ENCODE results near the gene TMEM130.

Gene TMEM130

DNA sequence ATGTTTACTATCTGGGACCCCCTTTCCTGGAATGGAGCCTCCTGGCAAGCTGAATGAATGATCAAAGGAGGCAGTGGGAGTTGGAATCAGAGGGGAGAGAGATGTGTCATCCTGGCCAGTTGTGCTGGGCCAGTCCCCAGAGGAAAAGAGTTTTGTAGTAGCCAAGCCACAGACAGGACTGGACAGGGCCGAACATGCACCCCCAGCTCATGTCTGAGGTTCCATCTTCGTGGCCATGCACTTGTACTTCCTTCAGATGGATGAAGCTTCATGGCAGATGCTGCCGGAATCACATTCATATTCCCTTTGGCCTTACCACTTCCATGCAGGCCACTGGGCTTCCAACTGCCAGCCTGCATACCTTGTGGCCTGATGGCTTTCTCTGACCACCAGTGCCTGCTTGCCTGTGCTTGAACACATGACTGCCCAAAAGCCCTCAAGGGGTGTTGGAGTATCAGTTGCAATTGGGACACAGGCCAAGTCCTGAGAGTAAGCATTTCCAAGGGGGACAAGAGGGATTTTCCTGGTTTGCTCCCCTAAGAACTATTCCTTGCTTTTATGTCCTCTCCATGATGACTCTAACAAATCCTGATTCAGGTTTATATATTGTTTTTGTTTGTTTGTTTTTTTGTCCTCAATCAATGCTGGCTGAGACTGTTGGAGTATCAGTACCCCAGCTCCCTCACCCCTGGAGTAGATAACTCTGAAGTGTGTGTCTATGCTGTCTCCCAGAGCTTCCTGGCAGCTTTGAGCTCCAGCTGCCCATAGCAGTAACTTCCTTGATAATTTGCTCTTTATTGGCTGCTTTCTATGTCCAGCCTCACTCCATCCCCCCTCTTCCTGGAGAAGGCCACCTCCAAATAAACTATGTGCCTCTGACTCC is 63.6 kb downstream of the TMEM130 start:
- DNase-seq: no peak

DNA sequence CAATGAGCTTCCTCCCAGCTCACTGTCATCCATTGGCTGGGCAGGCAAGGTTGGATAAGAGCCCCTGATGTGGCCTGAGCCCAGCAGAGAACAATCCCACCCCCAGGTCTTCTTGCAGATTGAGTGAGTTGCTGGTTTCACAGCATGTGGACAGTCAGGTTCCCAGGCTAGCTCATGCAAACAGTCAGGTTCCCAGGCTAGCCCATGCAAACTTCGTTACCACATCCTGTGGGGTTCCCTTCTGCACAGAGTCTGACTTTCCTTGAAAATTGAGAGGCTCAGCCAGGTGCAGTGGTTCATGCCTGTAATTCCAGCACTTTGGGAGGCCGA is 67.1 kb downstream of the TMEM130 start:
- DNase-seq: no peak

- no peak for DNase-seq
Measured at GRCh38 chr7:98802088-98802780, 67.6 kb downstream of the TMEM130 start.

GRCh38 chr7:98800996-98801395 is 68.8 kb downstream of the TMEM130 start:
- DNase-seq: no peak

GRCh38 chr7:98797150-98797549 is 72.7 kb downstream of the TMEM130 start:
- no peak for DNase-seq
